ENCODE measurements around the gene ARIH2. TPM values are rescaled to one million over a fixed set of nuclear protein-coding genes. Genes with fewer than 3 reads are reported as not detected.
A peak's percentile ranks its signal among the peaks of the same experiment; 100 is the strongest.

ARIH2 gene
- total and polyA plus RNA-seq, 9 of the 15 experiments (the other 6 are each of a cell fraction or from before 2014, with no cell fraction given): 27.0 to 120 (median 108) TPM

DNA sequence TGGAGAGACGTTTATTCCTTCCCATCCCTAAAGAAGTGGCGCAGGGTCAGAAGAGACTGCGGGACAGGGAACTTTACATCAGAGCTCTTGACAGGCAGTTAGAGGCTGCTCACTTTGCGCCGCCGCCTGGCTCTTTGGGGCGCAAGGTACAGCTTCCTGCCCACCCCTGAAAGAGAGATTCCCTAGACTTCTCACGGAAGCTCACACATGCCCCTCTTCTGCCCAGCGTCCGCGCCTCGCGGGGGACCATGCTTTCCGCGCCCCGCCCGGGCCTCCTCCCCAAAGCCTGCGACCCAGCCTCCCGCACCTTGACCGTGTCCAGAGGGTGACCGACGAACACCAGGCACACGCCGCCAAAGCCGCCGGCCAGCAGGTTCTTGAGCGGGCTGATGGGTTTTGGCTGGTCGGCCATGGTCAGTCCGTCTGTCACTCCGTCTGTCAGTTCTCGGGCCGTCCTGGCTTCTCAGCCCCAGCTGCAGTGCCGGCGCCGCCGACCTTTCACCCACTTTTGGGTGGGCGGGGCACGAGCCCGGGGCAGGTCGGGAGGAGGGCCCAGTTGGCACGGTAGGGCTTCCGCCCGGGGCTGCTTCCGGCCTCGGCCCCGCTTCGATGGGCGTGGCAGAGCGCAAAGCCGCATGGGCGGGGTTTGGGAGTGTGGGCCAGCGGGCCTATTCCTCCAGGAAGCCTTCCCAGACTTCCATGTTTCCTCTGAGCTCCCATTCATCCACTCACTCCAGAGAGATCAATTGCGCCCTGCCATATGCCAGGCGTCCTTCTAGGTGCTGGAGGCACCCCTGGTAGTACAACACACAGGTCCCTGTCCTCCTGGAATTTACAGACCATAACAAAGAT is 20.0 kb upstream of the ARIH2 start, which contains the start of gene SLC25A20 (continued):
- TF ChIP-seq, protein P1, sequence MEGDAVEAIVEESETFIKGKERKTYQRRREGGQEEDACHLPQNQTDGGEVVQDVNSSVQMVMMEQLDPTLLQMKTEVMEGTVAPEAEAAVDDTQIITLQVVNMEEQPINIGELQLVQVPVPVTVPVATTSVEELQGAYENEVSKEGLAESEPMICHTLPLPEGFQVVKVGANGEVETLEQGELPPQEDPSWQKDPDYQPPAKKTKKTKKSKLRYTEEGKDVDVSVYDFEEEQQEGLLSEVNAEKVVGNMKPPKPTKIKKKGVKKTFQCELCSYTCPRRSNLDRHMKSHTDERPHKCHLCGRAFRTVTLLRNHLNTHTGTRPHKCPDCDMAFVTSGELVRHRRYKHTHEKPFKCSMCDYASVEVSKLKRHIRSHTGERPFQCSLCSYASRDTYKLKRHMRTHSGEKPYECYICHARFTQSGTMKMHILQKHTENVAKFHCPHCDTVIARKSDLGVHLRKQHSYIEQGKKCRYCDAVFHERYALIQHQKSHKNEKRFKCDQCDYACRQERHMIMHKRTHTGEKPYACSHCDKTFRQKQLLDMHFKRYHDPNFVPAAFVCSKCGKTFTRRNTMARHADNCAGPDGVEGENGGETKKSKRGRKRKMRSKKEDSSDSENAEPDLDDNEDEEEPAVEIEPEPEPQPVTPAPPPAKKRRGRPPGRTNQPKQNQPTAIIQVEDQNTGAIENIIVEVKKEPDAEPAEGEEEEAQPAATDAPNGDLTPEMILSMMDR (IDR thresholded peaks at IDR 0.05 in 2 of 3, conservative IDR thresholded peaks at IDR 0.05 in 1 of 3; ENCODE audit: insufficient read depth in 2 of 3, low read depth in 1 of 3, low read length in 3 of 3): 0 out of 6 replicates have a peak, but pooled peaks of 1 of the 3 experiments have one; percentile 6
- TF ChIP-seq, protein P2, sequence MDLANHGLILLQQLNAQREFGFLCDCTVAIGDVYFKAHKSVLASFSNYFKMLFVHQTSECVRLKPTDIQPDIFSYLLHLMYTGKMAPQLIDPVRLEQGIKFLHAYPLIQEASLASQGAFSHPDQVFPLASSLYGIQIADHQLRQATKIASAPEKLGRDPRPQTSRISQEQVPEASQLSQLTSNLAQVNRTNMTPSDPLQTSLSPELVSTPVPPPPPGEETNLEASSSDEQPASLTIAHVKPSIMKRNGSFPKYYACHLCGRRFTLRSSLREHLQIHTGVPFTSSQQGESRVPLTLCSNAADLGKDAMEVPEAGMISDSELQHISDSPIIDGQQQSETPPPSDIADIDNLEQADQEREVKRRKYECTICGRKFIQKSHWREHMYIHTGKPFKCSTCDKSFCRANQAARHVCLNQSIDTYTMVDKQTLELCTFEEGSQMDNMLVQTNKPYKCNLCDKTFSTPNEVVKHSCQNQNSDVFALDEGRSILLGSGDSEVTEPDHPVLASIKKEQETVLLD (IDR thresholded peaks at IDR 0.05): no peak
- TF ChIP-seq HDAC8 (tag; IDR thresholded peaks at IDR 0.05) (no peak), GABPB2 (CRISPR knock-in tag; conservative IDR thresholded peaks at IDR 0.05) (no peak), ZNF282 (CRISPR knock-in tag; IDR thresholded peaks at IDR 0.05) (no peak), CBX8 (IDR thresholded peaks at IDR 0.05; ENCODE audit: borderline replicate concordance, extremely low read depth, low read depth, low read length, poor library complexity, severe bottlenecking) (no peak), ETV1 (tag; conservative IDR thresholded peaks at IDR 0.05; ENCODE audit: low read depth) (peak; percentile 76), PPARD (CRISPR knock-in tag; IDR thresholded peaks at IDR 0.05) (no peak), POLR2B (IDR thresholded peaks at IDR 0.05; ENCODE audit: low read depth, partially characterized antibody) (no peak), ETS2 (tag; IDR thresholded peaks at IDR 0.05; ENCODE audit: borderline replicate concordance, poor library complexity, severe bottlenecking) (no peak), TRIM28 (IDR thresholded peaks at IDR 0.05) (no peak)
- TF ChIP-seq, protein P3, sequence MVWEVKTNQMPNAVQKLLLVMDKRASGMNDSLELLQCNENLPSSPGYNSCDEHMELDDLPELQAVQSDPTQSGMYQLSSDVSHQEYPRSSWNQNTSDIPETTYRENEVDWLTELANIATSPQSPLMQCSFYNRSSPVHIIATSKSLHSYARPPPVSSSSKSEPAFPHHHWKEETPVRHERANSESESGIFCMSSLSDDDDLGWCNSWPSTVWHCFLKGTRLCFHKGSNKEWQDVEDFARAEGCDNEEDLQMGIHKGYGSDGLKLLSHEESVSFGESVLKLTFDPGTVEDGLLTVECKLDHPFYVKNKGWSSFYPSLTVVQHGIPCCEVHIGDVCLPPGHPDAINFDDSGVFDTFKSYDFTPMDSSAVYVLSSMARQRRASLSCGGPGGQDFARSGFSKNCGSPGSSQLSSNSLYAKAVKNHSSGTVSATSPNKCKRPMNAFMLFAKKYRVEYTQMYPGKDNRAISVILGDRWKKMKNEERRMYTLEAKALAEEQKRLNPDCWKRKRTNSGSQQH (CRISPR knock-in tag; IDR thresholded peaks at IDR 0.05): no peak
- TF ChIP-seq, protein P4, sequence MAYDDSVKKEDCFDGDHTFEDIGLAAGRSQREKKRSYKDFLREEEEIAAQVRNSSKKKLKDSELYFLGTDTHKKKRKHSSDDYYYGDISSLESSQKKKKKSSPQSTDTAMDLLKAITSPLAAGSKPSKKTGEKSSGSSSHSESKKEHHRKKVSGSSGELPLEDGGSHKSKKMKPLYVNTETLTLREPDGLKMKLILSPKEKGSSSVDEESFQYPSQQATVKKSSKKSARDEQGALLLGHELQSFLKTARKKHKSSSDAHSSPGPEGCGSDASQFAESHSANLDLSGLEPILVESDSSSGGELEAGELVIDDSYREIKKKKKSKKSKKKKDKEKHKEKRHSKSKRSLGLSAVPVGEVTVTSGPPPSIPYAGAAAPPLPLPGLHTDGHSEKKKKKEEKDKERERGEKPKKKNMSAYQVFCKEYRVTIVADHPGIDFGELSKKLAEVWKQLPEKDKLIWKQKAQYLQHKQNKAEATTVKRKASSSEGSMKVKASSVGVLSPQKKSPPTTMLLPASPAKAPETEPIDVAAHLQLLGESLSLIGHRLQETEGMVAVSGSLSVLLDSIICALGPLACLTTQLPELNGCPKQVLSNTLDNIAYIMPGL (CRISPR knock-in tag; IDR thresholded peaks at IDR 0.05): peak; percentile 69; the same call in 1 of the 2 replicates
- TF ChIP-seq, protein P5, sequence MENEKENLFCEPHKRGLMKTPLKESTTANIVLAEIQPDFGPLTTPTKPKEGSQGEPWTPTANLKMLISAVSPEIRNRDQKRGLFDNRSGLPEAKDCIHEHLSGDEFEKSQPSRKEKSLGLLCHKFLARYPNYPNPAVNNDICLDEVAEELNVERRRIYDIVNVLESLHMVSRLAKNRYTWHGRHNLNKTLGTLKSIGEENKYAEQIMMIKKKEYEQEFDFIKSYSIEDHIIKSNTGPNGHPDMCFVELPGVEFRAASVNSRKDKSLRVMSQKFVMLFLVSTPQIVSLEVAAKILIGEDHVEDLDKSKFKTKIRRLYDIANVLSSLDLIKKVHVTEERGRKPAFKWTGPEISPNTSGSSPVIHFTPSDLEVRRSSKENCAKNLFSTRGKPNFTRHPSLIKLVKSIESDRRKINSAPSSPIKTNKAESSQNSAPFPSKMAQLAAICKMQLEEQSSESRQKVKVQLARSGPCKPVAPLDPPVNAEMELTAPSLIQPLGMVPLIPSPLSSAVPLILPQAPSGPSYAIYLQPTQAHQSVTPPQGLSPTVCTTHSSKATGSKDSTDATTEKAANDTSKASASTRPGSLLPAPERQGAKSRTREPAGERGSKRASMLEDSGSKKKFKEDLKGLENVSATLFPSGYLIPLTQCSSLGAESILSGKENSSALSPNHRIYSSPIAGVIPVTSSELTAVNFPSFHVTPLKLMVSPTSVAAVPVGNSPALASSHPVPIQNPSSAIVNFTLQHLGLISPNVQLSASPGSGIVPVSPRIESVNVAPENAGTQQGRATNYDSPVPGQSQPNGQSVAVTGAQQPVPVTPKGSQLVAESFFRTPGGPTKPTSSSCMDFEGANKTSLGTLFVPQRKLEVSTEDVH (IDR thresholded peaks at IDR 0.05; ENCODE audit: low read depth, partially characterized antibody): no peak
